CD4-positive, alpha-beta T cell treated with Interleukin-12 subunit alpha and Interleukin-12 subunit beta, for 1 hour (primary cell): Measurements from ENCODE around the gene ZP2.
"Not testable (repeated sequence)": the region's sequence is repeated elsewhere in the genome, so short reads cannot be mapped to it uniquely, and the experiment has no call there.

ENCODE experiments used
- DNase-seq: peaks from one replicate; pipeline ENCODE4 v3.0.0-alpha.2; 2020

Gene ZP2

DNA sequence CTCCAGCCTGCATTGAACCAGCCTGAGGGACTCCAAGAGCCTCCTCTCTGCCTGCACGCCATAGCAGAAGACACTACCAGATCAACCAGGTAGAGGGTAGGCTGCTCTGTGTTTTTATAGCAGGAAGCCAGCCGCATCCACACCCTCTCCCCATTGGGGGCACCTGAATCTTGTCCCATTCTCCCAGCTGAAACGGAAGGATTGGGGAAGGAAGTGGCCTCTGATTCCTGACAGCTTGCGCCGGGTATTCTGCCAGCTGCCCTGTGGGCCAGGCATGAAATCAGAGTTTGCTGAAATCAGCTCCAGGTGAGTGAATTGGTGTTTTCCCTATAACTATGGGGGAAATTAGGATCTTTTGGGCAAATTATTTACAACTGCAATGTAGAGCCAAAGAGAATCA lies at the start of gene ZP2:
ZP2 (minus strand) TSS at position 89 of the 400 bp plus-strand sequence; CDS start at position 62, 27 bp downstream.
- no peak for DNase-seq

DNA sequence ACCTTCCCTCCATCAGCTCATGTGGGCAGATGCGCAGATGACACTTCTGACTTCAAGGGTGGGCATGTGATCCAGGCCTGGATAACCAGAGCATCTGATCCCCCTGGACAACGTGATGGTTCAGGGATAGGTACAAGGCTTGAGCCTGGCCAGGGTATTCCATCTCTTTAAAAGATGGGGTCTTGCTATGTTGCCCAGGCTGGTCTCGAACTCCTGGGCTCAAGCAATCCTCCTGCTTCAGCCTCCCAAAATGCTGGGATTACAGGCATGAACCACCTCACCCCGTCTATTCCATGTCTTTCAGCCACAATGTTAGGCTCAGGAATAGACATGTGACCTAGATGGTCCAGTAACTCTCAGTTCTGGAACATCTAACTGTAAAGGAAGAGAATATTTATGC lies 45.9 kb upstream of the ZP2 start:
- DNase-seq = no peak

DNA sequence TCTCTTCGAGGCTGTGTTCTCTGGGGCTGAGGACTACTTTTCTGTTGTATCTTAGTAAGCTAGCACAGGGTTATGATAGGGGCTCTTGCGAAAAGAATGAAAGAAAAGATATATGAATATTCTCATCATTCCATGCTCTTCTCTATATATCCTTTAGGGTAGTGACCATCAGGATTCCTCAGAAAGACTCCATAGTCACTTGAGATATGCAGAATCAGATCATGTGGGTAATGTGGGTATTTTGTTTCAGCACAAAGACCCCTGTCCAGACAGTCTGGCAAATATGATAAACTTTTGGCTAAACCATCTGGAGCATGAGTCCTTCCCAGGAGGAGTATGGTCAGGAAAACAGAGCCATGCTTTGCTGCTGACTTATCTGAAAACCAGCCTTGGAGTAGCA lies 45.3 kb upstream of the ZP2 start:
- no peak for DNase-seq

DNA sequence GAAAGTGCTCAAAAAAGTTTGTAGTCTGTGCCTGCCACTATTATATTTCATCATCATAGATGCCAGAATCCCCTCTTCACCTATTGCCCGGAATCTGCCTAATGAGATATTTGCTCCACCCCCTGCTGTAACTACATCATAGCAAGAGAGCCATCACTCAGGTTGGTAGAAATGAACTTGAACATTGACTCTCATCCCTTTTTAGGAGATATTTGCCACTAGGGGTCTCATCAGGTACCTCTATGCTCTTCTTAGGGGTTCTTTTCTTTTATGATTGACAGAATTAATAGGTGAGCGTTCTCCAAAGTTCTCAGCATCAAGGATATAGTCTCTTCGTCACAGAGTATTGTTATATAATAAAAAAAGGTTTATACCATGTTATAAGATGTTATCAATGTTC lies 42.1 kb upstream of the ZP2 start:
- DNase-seq = no peak

DNA sequence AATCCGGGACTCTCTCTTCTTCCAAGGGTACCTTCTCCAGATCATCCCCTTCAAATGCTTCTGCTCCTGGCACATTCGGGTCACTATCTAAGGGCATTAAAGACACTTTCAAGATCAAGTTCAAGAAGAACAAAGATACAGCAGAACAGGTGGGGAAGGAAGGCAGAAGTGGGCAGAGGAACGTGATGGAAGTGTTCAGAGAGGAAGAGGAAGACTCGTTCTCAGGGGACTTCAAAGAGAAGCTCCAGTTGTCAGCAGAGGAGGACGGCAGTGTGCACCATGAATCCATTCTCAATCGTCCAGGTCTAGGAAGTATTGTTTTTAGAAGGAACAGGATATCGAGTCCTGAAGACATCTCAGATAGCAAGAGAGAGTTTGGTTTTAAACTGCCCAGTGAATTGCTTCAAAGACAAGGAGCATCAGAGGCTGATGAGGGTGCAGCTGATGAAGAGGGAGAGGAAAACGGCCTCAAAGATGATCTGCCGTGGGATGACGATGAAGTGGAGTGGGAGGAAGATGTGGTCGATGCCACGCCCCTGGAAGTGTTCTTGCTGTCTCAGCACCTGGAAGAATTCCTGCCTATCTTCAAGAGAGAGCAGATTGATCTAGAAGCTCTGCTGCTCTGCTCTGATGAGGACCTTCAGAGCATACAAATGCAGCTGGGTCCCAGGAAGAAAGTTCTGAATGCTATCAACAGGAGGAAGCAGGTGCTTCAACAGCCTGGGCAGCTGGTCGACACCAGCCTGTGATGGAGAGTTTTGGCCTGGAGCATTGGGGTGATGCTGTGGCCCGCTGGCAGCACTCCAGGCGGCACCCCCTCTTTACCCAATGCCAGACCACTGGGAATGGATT lies 38.9 kb upstream of the ZP2 start:
- DNase-seq = no peak

DNA sequence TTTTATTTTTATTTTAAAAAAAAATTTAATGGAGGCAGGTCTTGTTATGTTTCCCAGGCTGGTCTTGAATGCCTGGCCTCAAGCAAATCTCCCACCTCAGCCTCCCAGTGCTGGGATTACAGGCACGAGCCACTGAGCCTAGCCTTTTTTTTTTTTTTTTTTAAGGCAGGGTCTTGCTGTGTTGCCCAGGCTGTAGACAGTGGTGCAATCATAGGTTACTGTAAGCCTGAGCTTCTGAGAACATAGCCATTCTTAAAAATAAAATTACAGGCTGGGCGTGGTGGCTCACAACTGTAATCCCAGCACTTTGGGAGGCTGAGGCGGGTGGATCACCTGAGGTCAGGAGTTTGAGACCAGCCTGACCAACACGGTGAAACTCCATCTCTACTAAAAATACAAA lies 36.8 kb upstream of the ZP2 start:
- not testable (repeated sequence) for DNase-seq

DNA sequence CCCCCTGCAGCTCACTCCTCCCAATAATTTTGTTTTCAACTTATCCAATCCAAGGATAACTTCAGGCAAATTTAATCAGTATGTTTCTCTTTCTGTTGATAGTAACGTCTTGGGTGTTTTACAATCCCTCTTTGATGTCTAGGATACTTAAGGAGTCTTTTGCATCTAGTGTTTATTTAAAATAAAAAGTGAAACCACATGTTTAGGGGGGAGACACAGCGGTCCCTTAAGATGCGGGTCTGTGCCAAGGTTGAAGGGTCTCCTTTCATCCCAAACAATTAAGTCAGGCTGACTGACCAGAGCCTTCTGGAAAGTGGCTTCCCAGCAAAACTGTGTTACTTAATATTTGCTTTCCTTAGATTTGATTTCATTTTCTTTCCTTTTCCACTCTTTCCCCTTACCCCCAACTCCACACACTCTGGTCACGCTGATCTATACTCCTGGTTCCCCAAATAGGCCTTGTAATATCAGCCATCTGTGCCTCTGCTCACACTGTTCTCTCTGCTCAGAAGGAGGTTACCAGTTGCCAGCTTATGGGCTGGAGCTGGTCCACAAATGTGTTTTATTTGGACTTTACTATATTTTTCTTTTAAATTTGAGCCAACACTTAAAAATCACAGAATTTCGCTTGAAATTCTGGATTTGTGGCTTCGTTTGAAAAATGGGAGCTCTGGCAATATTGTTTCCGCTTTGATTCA lies 33.3 kb upstream of the ZP2 start:
- DNase-seq = no peak

DNA sequence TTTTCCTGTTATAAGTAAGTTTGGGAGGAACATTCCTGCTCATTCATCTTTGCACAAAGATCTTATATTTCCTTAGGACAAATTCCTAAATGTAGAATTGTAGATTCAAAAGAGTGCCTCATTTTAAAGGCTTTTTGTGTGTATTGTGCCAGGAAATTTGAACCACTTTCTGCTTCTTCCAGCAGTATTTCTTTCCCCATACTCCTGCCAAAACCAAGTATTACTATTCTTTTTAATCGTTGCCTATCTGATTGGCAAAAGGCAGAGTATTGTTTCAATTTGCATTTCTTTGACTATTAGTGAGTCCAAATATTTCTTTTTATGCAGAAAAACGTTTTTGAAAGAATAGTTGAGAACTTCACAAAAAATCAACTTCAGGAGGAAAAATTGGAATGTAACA lies 31.4 kb upstream of the ZP2 start:
- no peak for DNase-seq

DNA sequence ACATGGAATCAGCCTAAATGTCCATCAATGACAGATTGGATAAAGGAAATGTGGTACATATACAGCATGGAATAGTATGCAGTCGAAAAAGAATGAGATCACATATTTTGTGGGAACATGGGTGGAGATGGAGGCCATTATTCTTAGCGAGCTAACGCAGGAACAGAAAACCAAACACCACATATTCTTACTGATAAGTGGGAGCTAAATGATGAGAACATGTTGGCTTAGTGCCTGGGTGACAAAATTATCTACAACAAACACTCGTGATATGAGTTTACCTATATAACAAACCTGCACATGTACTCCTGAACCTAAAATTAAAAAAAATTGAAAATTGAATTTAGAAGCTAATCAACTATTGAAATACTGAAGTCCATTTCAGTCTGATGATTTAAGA lies 28.3 kb upstream of the ZP2 start:
- no peak for DNase-seq

DNA sequence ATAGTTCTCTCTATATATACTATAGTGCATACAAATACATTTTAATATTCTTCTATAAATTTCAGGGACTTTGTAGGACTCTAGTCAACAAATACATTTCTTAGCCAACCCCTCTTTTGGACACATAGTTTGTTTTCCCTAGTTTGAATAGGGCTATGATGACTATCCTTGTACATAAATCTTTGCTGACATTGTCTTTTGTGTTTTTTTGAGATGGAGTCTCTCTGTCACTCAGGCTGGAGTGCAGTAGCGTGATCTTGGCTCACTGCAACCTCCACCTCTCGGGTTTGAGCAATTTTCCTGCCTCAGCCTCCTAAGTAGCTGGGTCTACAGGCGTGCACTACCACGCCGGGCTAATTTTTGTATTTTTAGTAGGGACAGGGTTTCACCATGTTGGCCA lies 25.5 kb upstream of the ZP2 start:
- DNase-seq = no peak

DNA sequence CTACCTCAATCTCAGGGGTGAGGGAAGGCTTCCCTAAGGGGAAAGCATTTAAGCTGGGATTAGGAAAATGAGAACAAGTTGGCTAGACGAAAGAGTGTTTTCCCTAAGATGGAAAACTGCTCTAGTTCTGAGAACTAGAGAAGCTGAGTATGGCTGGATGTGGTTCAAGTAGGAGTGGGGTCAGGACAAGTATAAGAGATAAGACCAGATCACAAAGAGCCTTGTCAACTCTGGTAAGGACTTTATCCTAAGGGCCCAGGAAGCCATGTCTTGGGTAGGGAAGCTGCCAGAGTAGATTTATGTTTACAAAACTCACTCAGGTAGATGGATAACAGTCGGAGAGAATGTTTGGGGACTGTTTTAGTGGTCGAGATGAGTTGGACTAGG lies 23.8 kb upstream of the ZP2 start:
- no peak for DNase-seq

DNA sequence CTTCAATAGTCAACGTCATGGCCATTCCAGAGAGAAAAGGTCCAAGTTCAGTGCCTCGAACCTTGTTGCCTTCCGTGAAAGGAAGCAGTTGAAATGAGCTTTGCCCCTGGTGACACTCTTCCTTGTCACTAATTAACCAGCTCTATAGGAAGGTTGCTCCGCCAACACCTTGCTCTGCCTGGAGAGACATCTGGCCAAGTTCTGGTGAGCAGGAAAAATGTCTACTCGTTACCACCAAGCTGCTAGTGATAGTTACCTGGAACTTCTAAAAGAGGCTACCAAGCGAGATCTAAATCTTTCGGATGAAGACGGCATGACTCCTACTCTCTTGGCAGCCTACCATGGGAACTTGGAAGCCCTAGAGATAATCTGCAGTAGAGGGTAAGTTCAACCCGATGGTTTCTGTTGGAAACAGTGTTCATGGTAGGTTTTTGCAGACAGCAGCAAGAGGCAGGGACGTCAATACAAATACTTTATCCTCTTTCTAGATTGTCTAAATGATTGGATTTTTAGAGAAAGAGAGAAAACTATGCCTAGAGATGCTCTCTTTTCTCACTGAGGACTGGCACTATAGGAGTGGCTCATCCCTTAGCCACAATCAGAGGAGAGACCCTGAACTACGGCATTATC lies 22.3 kb upstream of the ZP2 start, which contains the start of gene ANKS4B:
ANKS4B (plus strand) TSS at position 179 of the 630 bp plus-strand sequence; CDS start at position 218, 39 bp downstream.
- DNase-seq = no peak

DNA sequence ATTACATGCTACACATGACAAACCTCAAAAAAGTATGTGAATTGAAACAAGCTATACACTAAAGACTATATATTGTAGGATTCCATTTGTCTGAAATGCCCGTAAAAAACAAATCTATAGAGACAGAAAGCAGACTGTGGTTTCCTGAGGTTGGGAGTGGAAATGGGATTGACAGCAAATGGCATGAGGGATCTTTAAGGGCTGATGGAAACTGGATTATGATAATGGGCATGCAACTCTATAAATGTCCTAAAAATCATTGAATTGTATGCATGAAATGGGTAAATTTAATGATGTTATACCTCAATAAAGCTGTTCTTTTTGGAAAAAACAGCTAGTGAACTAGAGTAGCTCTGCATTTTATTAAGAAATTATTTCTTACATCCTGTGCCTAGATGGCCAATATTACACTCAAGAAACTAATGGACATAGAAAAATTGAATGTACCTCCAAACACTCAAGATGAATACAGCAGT lies 21.7 kb upstream of the ZP2 start:
- no peak for DNase-seq

DNA sequence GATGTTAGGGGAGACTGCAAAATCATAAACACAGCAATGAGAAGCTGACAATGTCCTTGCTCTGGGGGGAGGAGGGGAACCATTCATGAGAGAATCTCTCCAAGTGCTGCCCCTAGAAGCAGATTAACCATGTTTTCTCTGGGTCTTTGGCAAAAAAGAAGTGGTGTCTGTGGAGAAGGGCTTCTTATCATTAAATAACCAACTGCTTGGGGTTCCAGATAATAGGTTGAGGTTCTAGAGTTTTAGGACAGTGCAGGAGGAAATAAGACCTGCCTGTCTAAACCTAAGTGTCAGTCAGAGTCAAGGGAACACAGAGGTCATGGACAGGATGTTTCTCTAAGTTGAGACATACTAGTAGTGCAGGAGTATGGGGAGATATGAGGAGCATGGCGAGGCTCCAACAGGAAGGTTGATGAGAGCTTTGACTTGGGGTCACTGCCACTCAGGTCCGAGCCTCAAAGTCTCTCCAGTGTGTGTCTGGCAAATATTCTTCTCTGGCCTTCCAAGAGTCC lies 17.0 kb upstream of the ZP2 start:
- DNase-seq = no peak

DNA sequence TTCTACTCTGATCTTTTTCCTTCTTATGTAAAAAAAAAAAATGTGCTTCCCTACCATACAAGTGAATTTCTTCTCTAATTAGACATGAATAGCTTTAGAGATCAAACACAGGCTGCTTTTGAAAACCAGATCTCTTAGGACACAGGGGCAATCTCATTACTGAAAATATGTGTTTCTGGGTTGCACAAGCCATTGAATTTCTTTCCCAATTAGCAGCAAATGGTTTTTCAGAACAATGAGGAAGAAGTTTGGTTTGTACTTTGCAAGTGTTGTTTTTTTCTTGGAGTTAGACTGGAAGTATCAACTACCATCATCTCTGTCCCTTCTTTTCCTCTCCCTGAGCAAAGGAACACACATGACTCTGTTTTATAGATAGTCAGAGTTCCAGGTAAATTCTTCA lies 16.5 kb upstream of the ZP2 start:
- no peak for DNase-seq

DNA sequence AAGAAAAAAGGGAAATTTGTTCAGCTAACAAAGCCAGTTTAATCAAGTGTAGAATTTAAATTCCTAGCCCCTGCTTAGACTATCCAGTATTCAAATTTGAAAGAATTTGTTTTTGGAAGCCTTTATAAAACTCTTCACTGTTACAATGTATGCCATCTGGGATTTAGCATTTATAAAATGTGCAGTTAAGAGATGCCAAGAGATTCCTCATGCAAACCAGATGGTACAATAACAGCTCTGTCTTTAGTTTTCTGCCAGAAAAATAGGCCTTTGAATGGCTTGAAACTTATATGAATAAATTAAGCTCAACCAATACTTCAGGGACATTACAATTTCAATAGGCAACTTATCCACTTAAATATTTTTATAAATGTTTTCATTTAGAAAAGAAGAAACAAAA lies 15.4 kb upstream of the ZP2 start:
- DNase-seq = no peak

DNA sequence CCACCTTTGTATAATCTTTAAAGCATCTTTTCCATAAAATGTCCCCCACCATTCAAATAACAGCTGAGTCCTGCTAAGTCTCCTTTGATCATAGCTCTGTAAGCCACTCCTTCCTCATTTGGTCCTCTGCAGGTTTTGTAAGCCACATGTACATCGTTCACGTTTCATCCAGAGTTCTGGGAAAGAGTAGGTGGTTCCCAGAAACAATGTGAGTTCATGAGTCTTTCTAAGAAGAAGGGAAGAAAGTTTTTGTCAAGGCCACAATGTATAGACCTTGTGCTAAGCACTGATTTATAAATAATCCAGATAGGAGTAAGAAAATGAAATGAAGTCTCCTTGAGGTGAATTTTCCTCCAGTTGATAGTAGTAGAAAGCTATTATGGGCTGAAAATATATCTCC lies 13.4 kb upstream of the ZP2 start:
- DNase-seq = no peak

DNA sequence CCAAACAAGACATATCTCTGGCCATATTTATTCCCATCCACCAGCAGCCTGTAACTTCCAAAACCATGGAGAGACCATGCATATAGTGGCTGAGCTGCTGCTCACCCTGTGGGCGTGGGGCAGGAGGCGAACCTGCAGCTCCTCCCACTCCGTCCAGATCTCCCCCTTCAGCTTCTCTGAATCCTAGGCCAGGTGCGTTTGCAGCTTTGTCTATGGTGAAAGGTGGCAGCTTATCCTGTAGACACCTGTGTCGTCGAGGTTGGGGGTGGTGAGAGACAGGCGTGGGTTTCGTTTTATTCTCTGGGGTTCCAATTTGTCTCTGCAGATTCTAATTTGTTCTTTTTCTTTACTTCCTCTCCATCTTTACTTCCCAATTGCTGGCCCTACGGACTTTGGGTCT lies 12.4 kb upstream of the ZP2 start:
- DNase-seq = no peak

DNA sequence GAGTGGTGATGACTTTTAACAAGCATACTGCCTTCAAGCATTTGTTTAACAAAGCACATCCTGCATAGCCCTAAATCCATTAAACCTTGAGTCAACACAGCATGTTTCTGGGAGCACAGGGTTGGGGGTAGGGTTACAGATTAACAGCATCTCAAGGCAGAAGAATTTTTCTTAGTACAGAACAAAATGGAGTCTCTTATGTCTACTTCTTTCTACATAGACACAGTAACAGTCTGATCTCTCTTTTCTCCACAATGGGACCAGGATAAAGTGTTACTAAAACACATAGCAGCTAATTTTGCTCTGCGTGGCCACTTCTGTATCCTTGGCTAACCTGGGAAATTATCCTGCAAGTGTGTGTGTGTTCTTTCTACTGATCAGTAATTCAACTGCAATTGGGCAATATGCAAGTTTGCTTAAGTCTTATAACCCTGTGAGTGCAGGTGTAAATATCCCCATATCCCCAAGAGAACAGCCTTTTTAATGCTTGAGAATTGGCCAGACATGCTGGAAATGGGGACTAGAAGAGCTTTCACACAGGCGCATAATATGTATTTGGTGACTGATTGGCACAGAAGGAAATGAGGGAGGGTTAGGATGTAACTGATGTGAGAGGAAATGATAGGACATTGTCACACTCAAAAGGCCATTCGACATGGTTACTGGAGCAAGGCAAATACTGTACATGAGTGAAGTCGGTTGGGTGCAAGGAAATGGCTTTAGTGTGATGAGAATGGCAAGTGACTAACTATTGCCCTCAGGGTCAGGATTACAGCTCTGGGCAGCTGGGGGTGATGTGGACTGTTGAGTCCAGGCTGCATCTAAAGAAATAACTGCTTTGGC lies 11.3 kb upstream of the ZP2 start:
- no peak for DNase-seq

DNA sequence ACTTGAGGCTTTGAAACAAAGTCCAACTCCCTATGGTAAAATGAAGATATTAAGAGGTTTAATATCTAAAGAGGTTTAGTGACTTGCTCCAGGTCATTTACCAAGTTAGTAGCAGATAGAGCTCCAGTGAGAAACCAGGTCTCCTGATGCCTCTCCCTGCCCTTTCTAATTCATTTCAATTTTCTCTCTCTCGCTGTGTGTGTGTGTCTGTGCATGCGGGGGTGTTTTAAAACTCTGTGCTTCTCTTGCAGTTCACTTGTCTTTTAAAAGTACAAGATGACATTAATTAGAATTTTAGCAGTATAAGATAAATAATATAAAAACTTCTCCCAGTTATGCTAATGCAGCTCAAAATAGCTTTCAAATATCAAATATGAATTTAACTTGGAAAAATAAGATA lies 8.2 kb upstream of the ZP2 start:
- DNase-seq = no peak

DNA sequence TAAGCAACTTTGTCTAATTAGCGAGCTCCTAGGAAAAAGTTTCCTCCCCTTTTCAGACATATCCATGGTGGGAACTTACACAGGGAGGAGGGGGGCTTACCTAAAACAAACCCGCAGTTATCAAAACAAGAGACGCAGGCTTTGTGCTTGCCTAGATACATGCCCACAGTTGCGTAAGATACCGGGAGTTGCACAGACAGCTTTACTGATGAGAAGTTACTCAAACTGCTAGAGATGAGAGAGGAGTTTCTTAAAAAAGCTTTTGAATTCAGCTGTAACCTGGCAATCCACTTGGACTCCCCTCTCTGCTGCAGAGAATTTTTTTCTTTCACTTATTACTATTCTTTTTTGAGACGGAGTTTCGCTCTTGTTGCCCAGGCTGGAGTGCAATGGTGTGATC lies 6.8 kb upstream of the ZP2 start:
- no peak for DNase-seq

DNA sequence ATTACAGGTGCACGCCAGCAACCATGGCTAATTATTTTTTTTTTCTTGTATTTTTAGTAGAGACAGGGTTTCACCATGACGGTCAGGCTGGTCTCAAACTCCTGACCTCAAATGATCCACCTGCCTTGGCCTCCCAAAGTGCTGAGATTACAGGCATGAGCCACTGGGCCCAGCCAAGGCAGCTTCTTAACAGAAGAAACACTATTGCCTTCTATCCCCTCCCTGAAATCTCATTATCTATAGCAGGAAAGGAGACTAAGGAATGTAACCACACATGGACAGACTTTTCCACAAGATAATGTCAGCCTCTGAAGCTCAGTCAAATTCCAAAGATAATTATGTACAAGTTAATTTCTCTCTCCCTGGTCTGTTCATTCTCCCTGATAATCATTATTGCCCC lies 5.7 kb upstream of the ZP2 start:
- no peak for DNase-seq

DNA sequence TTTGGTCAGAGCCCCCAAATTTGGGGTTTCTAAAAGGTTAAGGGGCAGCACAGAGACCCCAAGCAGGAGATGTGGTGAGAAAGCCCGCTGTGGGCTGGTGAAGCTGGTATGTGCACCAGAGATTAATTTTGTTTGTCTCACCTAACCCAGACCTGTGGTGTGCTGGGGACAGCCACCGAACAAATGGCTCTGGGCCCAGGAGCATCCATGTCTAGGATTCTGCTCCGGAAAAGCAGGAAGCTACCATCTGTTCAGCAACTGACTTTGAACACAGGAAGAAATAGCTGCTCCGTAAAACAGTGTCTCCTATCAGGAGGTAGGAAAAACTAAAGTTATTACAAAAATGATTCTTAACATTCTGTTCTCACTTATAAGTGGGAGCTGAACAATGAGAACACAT lies 2.7 kb upstream of the ZP2 start:
- no peak for DNase-seq
